ENCODE results near the gene DBF4B. TPM values are rescaled to one million over a fixed set of nuclear protein-coding genes. Genes with fewer than 3 reads are reported as not detected.

DBF4B gene
- total RNA-seq, 2 experiments from 2014 or later, result 1.5 TPM

- no peak for TF ChIP-seq CTCF (IDR thresholded peaks at IDR 0.05)
- Histone ChIP-seq H3K9me3 (ENCODE audit: control insufficient read depth in 1 of 2, insufficient read depth in 1 of 2, low read length in 2 of 2) (peaks cover 0 to 13% of the 10 kb centered on the region in 2 experiments), H3K27ac (ENCODE audit: low read depth in 1 of 2, low read length in 2 of 2) (no peak overlapping the region), H3K4me3 (ENCODE audit: low read length) (no peak overlapping the region), H3K27me3 (ENCODE audit: control insufficient read depth in 1 of 2, insufficient read depth in 2 of 2, low read length in 2 of 2) (peaks cover 31 to 38% of the 10 kb centered on the region in 2 experiments), H3K36me3 (ENCODE audit: insufficient read depth, low read length) (no peaks in the 10 kb centered on the region), H3K4me1 (ENCODE audit: insufficient read depth, low read length) (peaks cover 15% of the 10 kb centered on the region)
- intact Hi-C loops (cut with DNase I, micrococcal nuclease), result no loop called here
- DNase-seq (no peak), ATAC-seq (ENCODE audit: poor library complexity) (no peak)
- H3K27me3 Mint-ChIP-seq, result peaks cover 42% of the 10 kb centered on the region
- CTCF ChIA-PET, result no interaction called here
- no peaks in the 10 kb centered on the region for H3K36me3 Mint-ChIP-seq (ENCODE audit: low read depth)
- no peak overlapping the region for H3K27ac Mint-ChIP-seq
- POLR2A ChIA-PET, result no interaction called here
- peak overlapping the region; percentile 56 for H3K4me3 Mint-ChIP-seq
- H3K4me1 Mint-ChIP-seq (ENCODE audit: low read depth), result no peaks in the 10 kb centered on the region
- H3K9me3 Mint-ChIP-seq, result no peaks in the 10 kb centered on the region
Measured at GRCh38 chr17:44757045-44757917, 48.8 kb downstream of the DBF4B start.

GRCh38 chr17:44757918-44758413 is 49.5 kb downstream of the DBF4B start:
- Histone ChIP-seq H3K9me3 (ENCODE audit: control insufficient read depth in 1 of 2, insufficient read depth in 1 of 2, low read length in 2 of 2) (peaks cover 0 to 13% of the 10 kb centered on the region in 2 experiments), H3K27ac (ENCODE audit: low read depth in 1 of 2, low read length in 2 of 2) (no peak overlapping the region), H3K36me3 (ENCODE audit: insufficient read depth, low read length) (no peaks in the 10 kb centered on the region), H3K4me1 (ENCODE audit: insufficient read depth, low read length) (peaks cover 15% of the 10 kb centered on the region), H3K27me3 (ENCODE audit: control insufficient read depth in 1 of 2, insufficient read depth in 2 of 2, low read length in 2 of 2) (peaks cover 31 to 38% of the 10 kb centered on the region in 2 experiments), H3K4me3 (ENCODE audit: low read length) (no peak overlapping the region)
- ATAC-seq (ENCODE audit: poor library complexity) (no peak), DNase-seq (no peak)
- TF ChIP-seq CTCF (IDR thresholded peaks at IDR 0.05), result no peak
- peaks cover 49% of the 10 kb centered on the region for H3K27me3 Mint-ChIP-seq
- no peaks in the 10 kb centered on the region for H3K9me3 Mint-ChIP-seq
- ChIA-PET POLR2A (no interaction called here), CTCF (no interaction called here)
- H3K4me3 Mint-ChIP-seq, result peak overlapping the region; percentile 50
- H3K4me1 Mint-ChIP-seq (ENCODE audit: low read depth), result no peaks in the 10 kb centered on the region
- intact Hi-C loops (cut with DNase I, micrococcal nuclease), result no loop called here
- no peaks in the 10 kb centered on the region for H3K36me3 Mint-ChIP-seq (ENCODE audit: low read depth)
- H3K27ac Mint-ChIP-seq, result no peak overlapping the region

GRCh38 chr17:44758414-44759085 is 50.1 kb downstream of the DBF4B start, which contains the start of gene ADAM11:
TSS of gene ADAM11 (plus strand) at chr17:44758988. CDS start at chr17:44759200, 212 bp downstream.
- H3K27ac ChIP-seq (ENCODE audit: low read depth in 1 of 2, low read length in 2 of 2), result no peak within 1 kb of the TSS
- intact Hi-C loops (cut with DNase I, micrococcal nuclease), result no loop called here
- Mint-ChIP-seq H3K36me3 (ENCODE audit: low read depth) (no peaks in the 10 kb centered on the region), H3K9me3 (no peaks in the 10 kb centered on the region), H3K4me3 (peak within 1 kb of the TSS; percentile 50), H3K4me1 (ENCODE audit: low read depth) (no peaks in the 10 kb centered on the region), H3K27ac (no peak within 1 kb of the TSS), H3K27me3 (peaks cover 54% of the 10 kb centered on the region)
- H3K27me3 ChIP-seq (ENCODE audit: control insufficient read depth in 1 of 2, insufficient read depth in 2 of 2, low read length in 2 of 2), result peaks cover 31 to 38% of the 10 kb centered on the region in 2 experiments
- H3K4me3 ChIP-seq (ENCODE audit: low read length), result peak within 1 kb of the TSS; percentile 16
- H3K4me1 ChIP-seq (ENCODE audit: insufficient read depth, low read length), result peaks cover 15% of the 10 kb centered on the region
- H3K36me3 ChIP-seq (ENCODE audit: insufficient read depth, low read length), result no peaks in the 10 kb centered on the region
- CTCF ChIA-PET, result no interaction called here
- TF ChIP-seq CTCF (IDR thresholded peaks at IDR 0.05), result no peak
- ATAC-seq (ENCODE audit: poor library complexity) (peak; percentile 55), DNase-seq (peak in 2 of 14 experiments; percentile 24 to 33)
- POLR2A ChIA-PET, result interaction anchor here (0.7 kb wide), 1 partner anchor 50 kb away, joined by 3 read pairs; no protein-coding TSS in a partner anchor
- H3K9me3 ChIP-seq (ENCODE audit: control insufficient read depth in 1 of 2, insufficient read depth in 1 of 2, low read length in 2 of 2), result peaks cover 0 to 13% of the 10 kb centered on the region in 2 experiments
